K562 (cell line): ENCODE results near the gene ME3. TPM values are rescaled to one million over a fixed set of nuclear protein-coding genes. Genes with fewer than 3 reads are reported as not detected.

Source experiments
- CBFA2T2 ChIP-seq: fragments of 450-650 bp; conservative IDR thresholded peaks from 2 replicates; pipeline ENCODE4 v1.6.1; 2017; ENCODE audit warnings: mild to moderate bottlenecking
- EP300 ChIP-seq: IDR thresholded peaks from 2 replicates; pipeline ENCODE4 v1.6.1; 2012; ENCODE audit warnings: low read length, improper control_type of control experiment
- EP400 ChIP-seq: fragments of 450-650 bp; IDR thresholded peaks from 2 replicates; pipeline ENCODE4 v1.6.1; 2017; ENCODE audit warnings: antibody characterized with exemption, mild to moderate bottlenecking, moderate library complexity
- ERF ChIP-seq: fragments of 450-650 bp; formaldehyde crosslinking; IDR thresholded peaks from 2 replicates; pipeline ENCODE4 v1.4.0; 2020; ENCODE audit warnings: mild to moderate bottlenecking, mixed read lengths
- PHF8 ChIP-seq: fragments of 200-600 bp; sonication (generic); IDR thresholded peaks from 2 replicates; pipeline ENCODE4 v1.6.1; 2012; ENCODE audit warnings: mixed run types, mild to moderate bottlenecking, inconsistent platforms, low read length, moderate library complexity, borderline replicate concordance
- POLR3A ChIP-seq: IDR thresholded peaks from 2 replicates; pipeline ENCODE4 v1.6.1; 2011; ENCODE audit warnings: borderline replicate concordance, mild to moderate bottlenecking, moderate library complexity; ENCODE audit not compliant: insufficient read length, insufficient read depth; ENCODE audit errors: extremely low read depth
- TAF1 ChIP-seq: IDR thresholded peaks from 2 replicates; pipeline ENCODE4 v1.6.1; 2011; ENCODE audit warnings: mild to moderate bottlenecking, low read length, moderate library complexity; ENCODE audit not compliant: insufficient read depth, control insufficient read depth, severe bottlenecking; ENCODE audit errors: extremely low read depth
- TEAD4 ChIP-seq, 2 experiments: sonication (generic) in 1 of 2; formaldehyde crosslinking in 1 of 2; IDR thresholded peaks; 2 replicates each; pipeline versions ENCODE4 v1.6.1 to v1.8.0; 2012 to 2022; ENCODE audit warnings: borderline replicate concordance in 1 of 2, inconsistent platforms in 1 of 2, low read length in 1 of 2, mild to moderate bottlenecking in 1 of 2, missing genetic modification reagents in 1 of 2
- ZNF232 ChIP-seq: sonication (generic); formaldehyde crosslinking; IDR thresholded peaks from 2 replicates; pipeline ENCODE4 v1.8.0; 2022; ENCODE audit warnings: mild to moderate bottlenecking, missing genetic modification reagents
- polyA plus RNA-seq, 8 experiments: library from polyadenylated mRNA; depleted of rRNA in 4 of 8; stranded (reverse) in 5 of 8; unstranded in 3 of 8; fragments of >200 nt; fragmentation: Nextera tagmentation in 2 of 8; fragmentation: Illumina TruSeq in 1 of 8; extraction: Ambion mirVana in 2 of 8; extraction: Trizol in 1 of 8; gene quantifications; 2 replicates each; pipeline versions ENCODE4 v1.2.1 to v1.2.3, GENCODE V29; 2011 to 2014; ENCODE audit warnings: inconsistent platforms in 1 of 8, missing spikeins in 1 of 8
- total RNA-seq, 7 experiments: library from RNA; depleted of rRNA in 6 of 7; stranded (reverse); fragments of >200 nt in 6 of 7; fragmentation: Illumina TruSeq in 2 of 7; extraction: Trizol in 2 of 7; gene quantifications; 2 replicates each; pipeline versions ENCODE4 v1.2.1 to v1.2.3, GENCODE V29; 2011 to 2021; ENCODE audit warnings: low replicate concordance in 1 of 7
- TF ChIP-seq, protein P1 (sequence below), 2 experiments: fragments of 450-650 bp; formaldehyde crosslinking in 1 of 2; IDR thresholded peaks; 2 replicates each; pipeline versions ENCODE4 v1.4.0 to v1.6.1; 2014 to 2020; ENCODE audit warnings: mild to moderate bottlenecking in 2 of 2, borderline replicate concordance in 1 of 2, low read depth in 1 of 2
- TF ChIP-seq, protein P2 (sequence below): sonication (generic); formaldehyde crosslinking; IDR thresholded peaks from 2 replicates; pipeline ENCODE4 v1.8.1; 2022; ENCODE audit warnings: missing genetic modification reagents
- TF ChIP-seq, protein P3 (sequence below): fragments of 250-450 bp; sonication (Bioruptor Pico); IDR thresholded peaks from 2 replicates; pipeline ENCODE4 v1.5.0; 2021; ENCODE audit warnings: mild to moderate bottlenecking, moderate library complexity

Gene ME3
- total and polyA plus RNA-seq, 9 of the 15 experiments (the other 6 are each of a cell fraction or from before 2014, with no cell fraction given) = not detected

DNA sequence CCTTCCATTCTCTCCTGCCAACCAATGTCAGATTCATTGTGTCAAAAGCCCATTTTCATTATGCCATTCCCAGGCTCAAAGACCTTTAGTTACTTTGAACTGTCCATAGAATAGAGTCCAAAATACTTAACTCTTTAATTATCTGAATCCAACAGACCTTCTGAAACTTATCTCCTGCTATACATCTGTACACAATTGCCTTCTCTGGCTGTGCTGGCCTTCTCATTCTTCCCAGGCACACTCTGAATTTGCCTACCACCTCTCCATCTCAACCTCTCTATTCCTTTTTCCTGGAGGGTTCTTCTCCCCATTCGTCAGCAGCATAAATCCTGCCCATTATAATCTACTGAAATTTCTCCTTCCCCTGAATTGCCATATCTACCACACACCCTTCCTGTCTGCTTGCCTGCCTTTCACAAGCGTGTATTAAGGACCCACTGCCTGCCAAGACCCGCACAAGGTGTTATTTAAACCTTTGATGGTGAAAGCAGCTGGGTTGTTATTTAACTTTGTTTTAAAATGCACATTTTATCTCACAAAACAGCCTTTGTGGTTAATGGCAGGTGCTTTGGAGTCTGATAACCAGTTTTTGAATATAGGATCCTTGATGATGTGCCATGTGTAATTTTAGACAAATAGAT, 171.8 kb downstream of the ME3 start (continued):
- TF ChIP-seq, protein P1, sequence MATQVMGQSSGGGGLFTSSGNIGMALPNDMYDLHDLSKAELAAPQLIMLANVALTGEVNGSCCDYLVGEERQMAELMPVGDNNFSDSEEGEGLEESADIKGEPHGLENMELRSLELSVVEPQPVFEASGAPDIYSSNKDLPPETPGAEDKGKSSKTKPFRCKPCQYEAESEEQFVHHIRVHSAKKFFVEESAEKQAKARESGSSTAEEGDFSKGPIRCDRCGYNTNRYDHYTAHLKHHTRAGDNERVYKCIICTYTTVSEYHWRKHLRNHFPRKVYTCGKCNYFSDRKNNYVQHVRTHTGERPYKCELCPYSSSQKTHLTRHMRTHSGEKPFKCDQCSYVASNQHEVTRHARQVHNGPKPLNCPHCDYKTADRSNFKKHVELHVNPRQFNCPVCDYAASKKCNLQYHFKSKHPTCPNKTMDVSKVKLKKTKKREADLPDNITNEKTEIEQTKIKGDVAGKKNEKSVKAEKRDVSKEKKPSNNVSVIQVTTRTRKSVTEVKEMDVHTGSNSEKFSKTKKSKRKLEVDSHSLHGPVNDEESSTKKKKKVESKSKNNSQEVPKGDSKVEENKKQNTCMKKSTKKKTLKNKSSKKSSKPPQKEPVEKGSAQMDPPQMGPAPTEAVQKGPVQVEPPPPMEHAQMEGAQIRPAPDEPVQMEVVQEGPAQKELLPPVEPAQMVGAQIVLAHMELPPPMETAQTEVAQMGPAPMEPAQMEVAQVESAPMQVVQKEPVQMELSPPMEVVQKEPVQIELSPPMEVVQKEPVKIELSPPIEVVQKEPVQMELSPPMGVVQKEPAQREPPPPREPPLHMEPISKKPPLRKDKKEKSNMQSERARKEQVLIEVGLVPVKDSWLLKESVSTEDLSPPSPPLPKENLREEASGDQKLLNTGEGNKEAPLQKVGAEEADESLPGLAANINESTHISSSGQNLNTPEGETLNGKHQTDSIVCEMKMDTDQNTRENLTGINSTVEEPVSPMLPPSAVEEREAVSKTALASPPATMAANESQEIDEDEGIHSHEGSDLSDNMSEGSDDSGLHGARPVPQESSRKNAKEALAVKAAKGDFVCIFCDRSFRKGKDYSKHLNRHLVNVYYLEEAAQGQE (IDR thresholded peaks at IDR 0.05; ENCODE audit: borderline replicate concordance) = no peak
- TF ChIP-seq, protein P1 (CRISPR knock-in tag; IDR thresholded peaks at IDR 0.05; ENCODE audit: low read depth) = no peak
- TF ChIP-seq ERF (CRISPR knock-in tag) (no peak), TAF1 (no peak), POLR3A (no peak), TEAD4 (IDR thresholded peaks at IDR 0.05; ENCODE audit: low read length) (peak; percentile 69), TEAD4 (CRISPR knock-in tag; IDR thresholded peaks at IDR 0.05; ENCODE audit: borderline replicate concordance) (no peak), EP300 (peak; percentile 52; the same call in 1 of the 2 replicates), EP400 (no peak), CBFA2T2 (peak; percentile 63), ZNF232 (CRISPR knock-in tag) (no peak), PHF8 (no peak)
- TF ChIP-seq, protein P2, sequence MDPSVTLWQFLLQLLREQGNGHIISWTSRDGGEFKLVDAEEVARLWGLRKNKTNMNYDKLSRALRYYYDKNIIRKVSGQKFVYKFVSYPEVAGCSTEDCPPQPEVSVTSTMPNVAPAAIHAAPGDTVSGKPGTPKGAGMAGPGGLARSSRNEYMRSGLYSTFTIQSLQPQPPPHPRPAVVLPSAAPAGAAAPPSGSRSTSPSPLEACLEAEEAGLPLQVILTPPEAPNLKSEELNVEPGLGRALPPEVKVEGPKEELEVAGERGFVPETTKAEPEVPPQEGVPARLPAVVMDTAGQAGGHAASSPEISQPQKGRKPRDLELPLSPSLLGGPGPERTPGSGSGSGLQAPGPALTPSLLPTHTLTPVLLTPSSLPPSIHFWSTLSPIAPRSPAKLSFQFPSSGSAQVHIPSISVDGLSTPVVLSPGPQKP = no peak
- TF ChIP-seq, protein P3, sequence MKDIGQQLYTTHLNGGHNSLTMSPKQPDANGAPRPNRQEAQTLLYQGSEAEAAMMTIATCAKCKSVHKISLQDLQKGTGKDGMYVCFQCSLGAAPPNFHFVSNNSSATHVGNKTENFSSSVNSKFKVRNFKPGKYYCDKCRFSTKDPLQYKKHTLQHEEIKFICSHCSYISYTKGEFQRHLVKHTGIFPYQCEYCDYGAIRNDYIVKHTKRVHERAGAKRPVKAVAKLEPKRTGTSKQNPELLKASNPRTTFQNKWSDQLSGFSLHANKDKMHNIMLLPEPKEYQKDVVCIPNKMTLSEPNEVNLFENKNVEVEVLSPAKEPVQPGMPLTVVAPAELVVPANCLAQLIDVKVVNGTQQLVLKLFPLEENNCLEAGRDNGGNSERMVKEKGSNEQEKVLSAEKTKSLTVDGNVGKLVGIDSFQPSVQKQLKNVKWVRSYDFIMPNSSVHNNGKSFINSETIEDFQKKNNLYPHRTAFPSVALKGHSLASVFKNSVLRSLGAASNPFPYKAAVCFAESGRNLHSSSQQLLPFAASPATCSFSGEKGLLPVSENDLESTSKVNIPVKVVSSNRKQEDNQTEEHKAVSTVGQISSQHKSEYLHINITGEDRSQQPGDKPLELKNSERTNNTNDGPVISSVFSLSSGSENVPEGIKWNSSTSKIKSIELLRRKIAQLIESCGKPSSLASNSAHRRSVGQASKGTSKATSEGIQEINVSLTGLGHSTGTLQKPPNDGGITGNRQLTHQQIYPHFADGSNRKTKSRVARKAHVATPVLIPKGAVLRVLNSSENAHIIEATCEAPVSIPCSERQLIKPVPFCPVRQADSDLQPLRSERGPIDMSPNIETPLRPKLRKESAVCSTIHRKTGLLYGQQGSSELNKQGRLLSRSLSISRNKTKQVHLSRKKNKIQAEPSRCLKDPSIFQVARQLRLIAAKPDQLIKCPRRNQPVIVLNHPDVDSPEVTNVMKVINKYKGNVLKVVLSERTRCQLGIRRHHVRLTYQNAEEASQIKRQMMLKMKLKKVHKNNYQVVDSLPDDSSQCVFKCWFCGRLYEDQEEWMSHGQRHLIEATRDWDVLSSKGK = no peak
